Keratinocyte (primary cell): ENCODE data around the gene NEK8. TPM values are rescaled to one million over a fixed set of nuclear protein-coding genes. Genes with fewer than 3 reads are reported as not detected.
A peak's percentile ranks its signal among the peaks of the same experiment; 100 is the strongest.

Source experiments
- DNase-seq: peaks from one replicate; pipeline ENCODE4 v3.0.0-alpha.2; 2011; ENCODE audit warnings: low read depth, missing footprints, low spot score
- FAIRE-seq: peaks from 2 replicates; lab custom pipeline; 2011; peaks lifted over from hg19 to GRCh38; lab: Jason Lieb, UNC
- H2AFZ ChIP-seq: 2 replicates; pipeline ENCODE4 v1.6.0; 2012; ENCODE audit warnings: low read length, control low read depth, inconsistent platforms; ENCODE audit not compliant: control insufficient read depth
- H3K27ac ChIP-seq: 2 replicates; pipeline ENCODE4 v1.5.1; 2011; ENCODE audit warnings: low read length; ENCODE audit not compliant: control insufficient read depth, insufficient read depth
- H3K27me3 ChIP-seq: 3 replicates; pipeline ENCODE4 v1.6.0; 2011; ENCODE audit warnings: low read length; ENCODE audit not compliant: control insufficient read depth, insufficient read depth; ENCODE audit errors: extremely low read depth
- H3K36me3 ChIP-seq, 2 experiments: 2 replicates in 1 of 2; 3 replicates in 1 of 2; pipeline ENCODE4 v1.5.1; 2011; ENCODE audit warnings: low read length in 2 of 2, mild to moderate bottlenecking in 1 of 2; ENCODE audit not compliant: control insufficient read depth in 2 of 2, insufficient read depth in 2 of 2; ENCODE audit errors: extremely low read depth in 1 of 2
- H3K4me1 ChIP-seq: 3 replicates; pipeline ENCODE4 v1.5.1; 2011; ENCODE audit warnings: low read length; ENCODE audit not compliant: control insufficient read depth, insufficient read depth; ENCODE audit errors: extremely low read depth
- H3K4me2 ChIP-seq: 3 replicates; pipeline ENCODE4 v1.6.0; 2011; ENCODE audit warnings: low read depth, low read length; ENCODE audit not compliant: control insufficient read depth, insufficient read depth; ENCODE audit errors: extremely low read depth
- H3K4me3 ChIP-seq, 3 experiments: fragments of 200-600 bp in 1 of 3; sonication (generic) in 1 of 3; 2 replicates in 2 of 3; 3 replicates in 1 of 3; pipeline ENCODE4 v1.5.1; 2011 to 2016; ENCODE audit warnings: low read length in 3 of 3, mild to moderate bottlenecking in 3 of 3, control low read depth in 2 of 3, inconsistent platforms in 1 of 3, low read depth in 1 of 3, mixed read lengths in 1 of 3, mixed run types in 1 of 3, moderate library complexity in 1 of 3; ENCODE audit not compliant: control insufficient read depth in 2 of 3, insufficient read depth in 2 of 3; ENCODE audit errors: extremely low read depth in 1 of 3
- H3K79me2 ChIP-seq: 2 replicates; pipeline ENCODE4 v1.6.0; 2012; ENCODE audit warnings: low read length; ENCODE audit not compliant: control insufficient read depth, insufficient read depth
- H3K9ac ChIP-seq: 3 replicates; pipeline ENCODE4 v1.6.0; 2011; ENCODE audit warnings: low read length; ENCODE audit not compliant: control insufficient read depth, insufficient read depth; ENCODE audit errors: extremely low read depth
- H3K9me1 ChIP-seq: 3 replicates; pipeline ENCODE4 v1.6.0; 2011; ENCODE audit warnings: low read length; ENCODE audit not compliant: control insufficient read depth, insufficient read depth; ENCODE audit errors: extremely low read depth
- H3K9me3 ChIP-seq: 2 replicates; pipeline ENCODE4 v1.5.1; 2012; ENCODE audit warnings: low read depth, low read length; ENCODE audit not compliant: control insufficient read depth
- H4K20me1 ChIP-seq: 3 replicates; pipeline ENCODE4 v1.6.0; 2011; ENCODE audit warnings: low read length; ENCODE audit not compliant: control insufficient read depth, insufficient read depth; ENCODE audit errors: extremely low read depth
- EZH2 ChIP-seq: IDR thresholded peaks from one replicate; pipeline ENCODE4 v1.6.1; 2012; ENCODE audit warnings: inconsistent platforms, mild to moderate bottlenecking, low read length, moderate library complexity
- dilution Hi-C: fragments of 300-500 bp; cut with MboI; formaldehyde crosslinking; loops from one replicate; pipeline ENCODE4 v1.7.0; 2020; ENCODE audit warnings: low sequenced_read_pairs; ENCODE audit not compliant: extremely low pct_ligation_motif_present
- polyA plus RNA-seq, 5 experiments: library from polyadenylated mRNA; depleted of rRNA in 3 of 5; stranded (reverse) in 3 of 5; stranded (forward) in 1 of 5; unstranded in 1 of 5; fragments of >200 nt; gene quantifications; 1 replicate in 1 of 5; 2 replicates in 3 of 5; 3 replicates in 1 of 5; pipeline versions ENCODE4 v1.2.1 to v1.2.3, GENCODE V29; 2011 to 2012; ENCODE audit warnings: missing spikeins in 2 of 5, low read depth in 1 of 5, low replicate concordance in 1 of 5
- TF ChIP-seq, protein P1 (sequence below), 3 experiments: IDR thresholded peaks in 1 of 3; conservative IDR thresholded peaks in 1 of 3; optimal IDR thresholded peaks in 1 of 3; 2 replicates in 2 of 3; 3 replicates in 1 of 3; pipeline versions ENCODE3 to v1.5.1; 2011; ENCODE audit warnings: low read length in 3 of 3, mild to moderate bottlenecking in 3 of 3, moderate library complexity in 2 of 3, control low read depth in 1 of 3, inconsistent platforms in 1 of 3; ENCODE audit not compliant: insufficient read depth in 2 of 3; ENCODE audit errors: extremely low read depth in 1 of 3

The NEK8 gene
- polyA plus RNA-seq, 1 donor (not counting 4 experiments of a cell fraction or from before 2014, with no cell fraction given), result 4.1 TPM

DNA sequence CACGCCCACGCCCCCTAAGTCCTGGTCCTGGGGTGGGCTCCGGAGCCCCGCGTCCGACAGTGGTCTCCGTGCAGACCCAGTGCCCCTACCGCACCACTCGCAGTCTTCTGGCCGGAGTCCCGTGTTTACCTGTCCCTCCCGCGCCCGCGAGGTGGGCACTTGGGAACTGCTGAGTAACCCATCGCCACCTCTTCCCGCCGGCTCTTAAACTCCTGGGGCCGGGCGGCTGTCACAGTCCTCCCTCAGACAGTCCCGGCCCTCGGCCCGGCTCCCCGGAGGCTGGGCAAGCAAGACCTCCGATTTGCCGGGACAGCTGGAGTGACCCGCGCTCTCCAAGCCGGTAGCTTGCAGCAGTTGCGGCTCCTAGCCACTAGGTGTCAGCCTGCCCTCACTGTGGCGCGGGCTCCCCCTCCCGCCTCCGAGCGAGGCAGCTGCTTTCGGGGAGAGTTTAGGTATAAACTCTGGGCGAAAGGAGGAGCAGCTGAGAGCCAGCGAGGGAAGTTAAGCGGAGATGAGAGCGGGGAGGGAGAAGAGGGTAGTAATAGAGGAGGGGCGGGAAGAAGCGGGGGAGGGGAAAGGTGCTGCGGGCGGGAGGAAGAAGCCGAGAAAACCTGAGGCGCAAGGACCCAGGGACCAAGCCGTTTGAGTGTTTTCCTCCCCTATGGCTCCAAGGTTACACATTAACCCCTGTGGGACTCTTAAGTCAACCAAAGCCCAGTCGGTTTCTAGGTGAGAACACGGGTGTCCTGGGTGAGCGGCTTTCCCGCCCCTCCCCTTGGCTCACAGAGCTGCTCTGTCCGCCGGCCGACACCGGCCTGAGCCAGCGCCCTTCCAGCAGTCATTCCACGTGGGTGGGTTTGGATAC lies 1.7 kb upstream of the NEK8 start:
- H3K27me3 ChIP-seq, result no peaks in the 10 kb centered on the region
- H3K9me1 ChIP-seq, result no peaks in the 10 kb centered on the region
- H3K9me3 ChIP-seq, result no peaks in the 10 kb centered on the region
- H3K79me2 ChIP-seq, result peaks cover 16% of the 10 kb centered on the region
- peaks cover 18 to 27% of the 10 kb centered on the region in 2 experiments for H3K36me3 ChIP-seq
- H3K4me2 ChIP-seq, result peak overlapping the region; percentile 91
- peak; percentile 83 for DNase-seq
- H3K4me1 ChIP-seq, result peaks cover 44% of the 10 kb centered on the region
- H2AFZ ChIP-seq, result peak overlapping the region; percentile 74
- H3K9ac ChIP-seq, result peak overlapping the region; percentile 98
- no peak for FAIRE-seq
- H3K27ac ChIP-seq, result peak overlapping the region; percentile 99
- dilution Hi-C loops, result no loop called here
- peak overlapping the region; percentile 61 to 87 (median 78) for H3K4me3 ChIP-seq
- peaks cover 20% of the 10 kb centered on the region for H4K20me1 ChIP-seq
- TF ChIP-seq EZH2, result no peak
- TF ChIP-seq, protein P1, sequence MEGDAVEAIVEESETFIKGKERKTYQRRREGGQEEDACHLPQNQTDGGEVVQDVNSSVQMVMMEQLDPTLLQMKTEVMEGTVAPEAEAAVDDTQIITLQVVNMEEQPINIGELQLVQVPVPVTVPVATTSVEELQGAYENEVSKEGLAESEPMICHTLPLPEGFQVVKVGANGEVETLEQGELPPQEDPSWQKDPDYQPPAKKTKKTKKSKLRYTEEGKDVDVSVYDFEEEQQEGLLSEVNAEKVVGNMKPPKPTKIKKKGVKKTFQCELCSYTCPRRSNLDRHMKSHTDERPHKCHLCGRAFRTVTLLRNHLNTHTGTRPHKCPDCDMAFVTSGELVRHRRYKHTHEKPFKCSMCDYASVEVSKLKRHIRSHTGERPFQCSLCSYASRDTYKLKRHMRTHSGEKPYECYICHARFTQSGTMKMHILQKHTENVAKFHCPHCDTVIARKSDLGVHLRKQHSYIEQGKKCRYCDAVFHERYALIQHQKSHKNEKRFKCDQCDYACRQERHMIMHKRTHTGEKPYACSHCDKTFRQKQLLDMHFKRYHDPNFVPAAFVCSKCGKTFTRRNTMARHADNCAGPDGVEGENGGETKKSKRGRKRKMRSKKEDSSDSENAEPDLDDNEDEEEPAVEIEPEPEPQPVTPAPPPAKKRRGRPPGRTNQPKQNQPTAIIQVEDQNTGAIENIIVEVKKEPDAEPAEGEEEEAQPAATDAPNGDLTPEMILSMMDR (optimal IDR thresholded peaks at IDR 0.05 in 1 of 3, IDR thresholded peaks at IDR 0.05 in 1 of 3, conservative IDR thresholded peaks at IDR 0.05 in 1 of 3; ENCODE audit: extremely low read depth in 1 of 3, insufficient read depth in 2 of 3, low read length in 3 of 3), result peak; percentile 95 to 99 (median 99)

- Histone ChIP-seq H3K27ac (no peak overlapping the region), H3K9ac (no peak overlapping the region), H2AFZ (no peak overlapping the region), H3K79me2 (no peaks in the 10 kb centered on the region), H3K27me3 (no peaks in the 10 kb centered on the region), H3K4me1 (peaks cover 27% of the 10 kb centered on the region), H4K20me1 (peaks cover 5% of the 10 kb centered on the region), H3K36me3 (peaks cover 1 to 4% of the 10 kb centered on the region in 2 experiments), H3K4me3 (no peak overlapping the region), H3K9me3 (no peaks in the 10 kb centered on the region), H3K4me2 (no peak overlapping the region), H3K9me1 (no peaks in the 10 kb centered on the region)
- no peak for TF ChIP-seq EZH2
- TF ChIP-seq, protein P1 (optimal IDR thresholded peaks at IDR 0.05 in 1 of 3, IDR thresholded peaks at IDR 0.05 in 1 of 3, conservative IDR thresholded peaks at IDR 0.05 in 1 of 3; ENCODE audit: extremely low read depth in 1 of 3, insufficient read depth in 2 of 3, low read length in 3 of 3), result no peak
- no peak for FAIRE-seq
- DNase-seq, result no peak
- dilution Hi-C loops, result no loop called here
These were observed 1.4 kb downstream of the NEK8 start for GRCh38 chr17:28729950-28730330.
